Liver (tissue), 9 donors: ENCODE results near the gene RRAGB. TPM values are rescaled to one million over a fixed set of nuclear protein-coding genes. Genes with fewer than 3 reads are reported as not detected.
A peak's percentile ranks its signal among the peaks of the same experiment; 100 is the strongest.

Experiments used
- DNase-seq: peaks from one replicate; pipeline ENCODE4 v3.0.0-alpha.2; 2017; ENCODE audit warnings: low spot score
- H3K27ac ChIP-seq, 2 donors: one replicate each; pipeline ENCODE4 v1.7.0; 2013; ENCODE audit warnings: inconsistent platforms in 2 of 2, low read length in 2 of 2, control low read depth in 1 of 2, low read depth in 1 of 2, mild to moderate bottlenecking in 1 of 2
- H3K27me3 ChIP-seq, 4 donors: one replicate each; pipeline versions ENCODE4 v1.6.1 to v1.7.0; 2013; ENCODE audit warnings: low read length in 3 of 4, inconsistent platforms in 1 of 4, mild to moderate bottlenecking in 1 of 4, moderate library complexity in 1 of 4; ENCODE audit not compliant: control insufficient read depth in 4 of 4, insufficient read depth in 4 of 4
- H3K36me3 ChIP-seq, 4 donors: one replicate each; pipeline versions ENCODE4 v1.6.1 to v1.7.0; 2013; ENCODE audit warnings: low read length in 3 of 4, mild to moderate bottlenecking in 3 of 4, low read depth in 1 of 4, moderate library complexity in 1 of 4; ENCODE audit not compliant: control insufficient read depth in 4 of 4, insufficient read depth in 3 of 4
- H3K4me1 ChIP-seq, 4 donors: one replicate each; pipeline versions ENCODE4 v1.6.1 to v1.7.0; 2013; ENCODE audit warnings: low read length in 3 of 4, mild to moderate bottlenecking in 3 of 4, moderate library complexity in 1 of 4; ENCODE audit not compliant: control insufficient read depth in 4 of 4, insufficient read depth in 4 of 4
- H3K4me3 ChIP-seq, 3 donors: one replicate each; pipeline versions ENCODE4 v1.6.1 to v1.7.0; 2013; ENCODE audit warnings: low read length in 3 of 3, control low read depth in 1 of 3, low read depth in 1 of 3, mild to moderate bottlenecking in 1 of 3
- H3K9ac ChIP-seq, 2 donors: one replicate each; pipeline ENCODE4 v1.7.0; 2013; ENCODE audit warnings: low read length in 2 of 2, mild to moderate bottlenecking in 2 of 2, moderate library complexity in 2 of 2, control low read depth in 1 of 2, low read depth in 1 of 2
- H3K9me3 ChIP-seq, 4 donors: one replicate each; pipeline versions ENCODE4 v1.6.1 to v1.7.0; 2013; ENCODE audit warnings: low read length in 3 of 4; ENCODE audit not compliant: control insufficient read depth in 4 of 4
- EGR1 ChIP-seq, 2 donors: IDR thresholded peaks; 2 replicates each; pipeline ENCODE4 v1.6.1; 2016 to 2018; ENCODE audit warnings: antibody characterized with exemption in 2 of 2, low read depth in 2 of 2
- FOXA1 ChIP-seq: IDR thresholded peaks from 2 replicates; pipeline ENCODE4 v1.6.1; 2016; ENCODE audit warnings: antibody characterized with exemption
- FOXA2 ChIP-seq: IDR thresholded peaks from 2 replicates; pipeline ENCODE4 v1.6.1; 2016; ENCODE audit warnings: antibody characterized with exemption
- GABPA ChIP-seq, 2 donors: IDR thresholded peaks in 1 of 2; conservative IDR thresholded peaks in 1 of 2; 2 replicates each; pipeline ENCODE4 v1.6.1; 2016; ENCODE audit warnings: antibody characterized with exemption in 2 of 2, mild to moderate bottlenecking in 1 of 2, moderate library complexity in 1 of 2
- HNF4A ChIP-seq, 2 donors: conservative IDR thresholded peaks; 2 replicates each; pipeline ENCODE4 v1.6.1; 2016; ENCODE audit warnings: antibody characterized with exemption in 2 of 2, mild to moderate bottlenecking in 2 of 2
- HNF4G ChIP-seq: IDR thresholded peaks from 2 replicates; pipeline ENCODE4 v1.6.1; 2016; ENCODE audit warnings: antibody characterized with exemption
- JUND ChIP-seq, 2 donors: IDR thresholded peaks; 2 replicates each; pipeline ENCODE4 v1.6.1; 2016; ENCODE audit warnings: antibody characterized with exemption in 2 of 2
- NR2F2 ChIP-seq: IDR thresholded peaks from 2 replicates; pipeline ENCODE4 v1.6.1; 2016; ENCODE audit warnings: antibody characterized with exemption
- RAD21 ChIP-seq, 2 donors: IDR thresholded peaks; 2 replicates each; pipeline ENCODE4 v1.6.1; 2016; ENCODE audit warnings: antibody characterized with exemption in 2 of 2, mild to moderate bottlenecking in 2 of 2
- RXRA ChIP-seq, 2 donors: IDR thresholded peaks; 2 replicates each; pipeline ENCODE4 v1.6.1; 2017 to 2018; ENCODE audit warnings: antibody characterized with exemption in 2 of 2, mild to moderate bottlenecking in 1 of 2
- SP1 ChIP-seq: IDR thresholded peaks from 2 replicates; pipeline ENCODE4 v1.6.1; 2018; ENCODE audit warnings: antibody characterized with exemption, mild to moderate bottlenecking
- TAF1 ChIP-seq: conservative IDR thresholded peaks from 2 replicates; pipeline ENCODE4 v1.6.1; 2016; ENCODE audit warnings: antibody characterized with exemption, mild to moderate bottlenecking
- YY1 ChIP-seq: IDR thresholded peaks from 2 replicates; pipeline ENCODE4 v1.6.1; 2016; ENCODE audit warnings: antibody characterized with exemption, mild to moderate bottlenecking
- WGBS: extraction: QIAGEN DNeasy Blood & Tissue Kit; methylation state at CpG from one replicate; pipeline ENCODE4 v1.1.7; 2013; 5-methylcytosine and 5-hydroxymethylcytosine counted together
- polyA plus RNA-seq, 2 donors: library from polyadenylated mRNA; stranded (reverse) in 1 of 2; unstranded in 1 of 2; fragments of 200-250 nt in 1 of 2; fragments of >200 nt in 1 of 2; fragmentation: Nextera tagmentation in 1 of 2; extraction: Ambion mirVana in 1 of 2; gene quantifications; one replicate each; pipeline versions ENCODE4 v1.2.1 to v1.2.3, GENCODE V29; 2013 to 2015
- total RNA-seq, 2 donors: library from RNA; depleted of rRNA; stranded (reverse); fragments of >200 nt; gene quantifications; one replicate each; pipeline ENCODE4 v1.2.3, GENCODE V29; 2014
- TF ChIP-seq, protein P1 (sequence below): IDR thresholded peaks from 2 replicates; pipeline ENCODE4 v1.6.1; 2016; ENCODE audit warnings: antibody characterized with exemption
- TF ChIP-seq, protein P2 (sequence below): IDR thresholded peaks from 2 replicates; pipeline ENCODE4 v1.6.1; 2016; ENCODE audit warnings: antibody characterized with exemption, mild to moderate bottlenecking
- TF ChIP-seq, protein P3 (sequence below): fragments of 150-350 bp; IDR thresholded peaks from 2 replicates; pipeline ENCODE4 v1.5.1; 2017; ENCODE audit warnings: improper control_type of control experiment, low read depth, low read length; ENCODE audit not compliant: missing input control
- TF ChIP-seq, protein P4 (sequence below): IDR thresholded peaks from 2 replicates; pipeline ENCODE4 v1.6.1; 2016; ENCODE audit warnings: antibody characterized with exemption
- TF ChIP-seq, protein P5 (sequence below): IDR thresholded peaks from 2 replicates; pipeline ENCODE4 v1.6.1; 2016; ENCODE audit warnings: antibody characterized with exemption
- donor health status: healthy.
- donor health status: healthy.
- donor health status: healthy.
- donor health status: healthy.
- donor health status: healthy.

RRAGB gene, protein sequence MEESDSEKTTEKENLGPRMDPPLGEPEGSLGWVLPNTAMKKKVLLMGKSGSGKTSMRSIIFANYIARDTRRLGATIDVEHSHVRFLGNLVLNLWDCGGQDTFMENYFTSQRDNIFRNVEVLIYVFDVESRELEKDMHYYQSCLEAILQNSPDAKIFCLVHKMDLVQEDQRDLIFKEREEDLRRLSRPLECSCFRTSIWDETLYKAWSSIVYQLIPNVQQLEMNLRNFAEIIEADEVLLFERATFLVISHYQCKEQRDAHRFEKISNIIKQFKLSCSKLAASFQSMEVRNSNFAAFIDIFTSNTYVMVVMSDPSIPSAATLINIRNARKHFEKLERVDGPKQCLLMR
- total RNA-seq, result 10 to 100 TPM in 1 of 2 donors, 1 to 10 TPM in 1; 9.0 to 10.3 TPM
- polyA plus RNA-seq, result 1 to 10 TPM; 2.8 to 7.2 TPM

DNA sequence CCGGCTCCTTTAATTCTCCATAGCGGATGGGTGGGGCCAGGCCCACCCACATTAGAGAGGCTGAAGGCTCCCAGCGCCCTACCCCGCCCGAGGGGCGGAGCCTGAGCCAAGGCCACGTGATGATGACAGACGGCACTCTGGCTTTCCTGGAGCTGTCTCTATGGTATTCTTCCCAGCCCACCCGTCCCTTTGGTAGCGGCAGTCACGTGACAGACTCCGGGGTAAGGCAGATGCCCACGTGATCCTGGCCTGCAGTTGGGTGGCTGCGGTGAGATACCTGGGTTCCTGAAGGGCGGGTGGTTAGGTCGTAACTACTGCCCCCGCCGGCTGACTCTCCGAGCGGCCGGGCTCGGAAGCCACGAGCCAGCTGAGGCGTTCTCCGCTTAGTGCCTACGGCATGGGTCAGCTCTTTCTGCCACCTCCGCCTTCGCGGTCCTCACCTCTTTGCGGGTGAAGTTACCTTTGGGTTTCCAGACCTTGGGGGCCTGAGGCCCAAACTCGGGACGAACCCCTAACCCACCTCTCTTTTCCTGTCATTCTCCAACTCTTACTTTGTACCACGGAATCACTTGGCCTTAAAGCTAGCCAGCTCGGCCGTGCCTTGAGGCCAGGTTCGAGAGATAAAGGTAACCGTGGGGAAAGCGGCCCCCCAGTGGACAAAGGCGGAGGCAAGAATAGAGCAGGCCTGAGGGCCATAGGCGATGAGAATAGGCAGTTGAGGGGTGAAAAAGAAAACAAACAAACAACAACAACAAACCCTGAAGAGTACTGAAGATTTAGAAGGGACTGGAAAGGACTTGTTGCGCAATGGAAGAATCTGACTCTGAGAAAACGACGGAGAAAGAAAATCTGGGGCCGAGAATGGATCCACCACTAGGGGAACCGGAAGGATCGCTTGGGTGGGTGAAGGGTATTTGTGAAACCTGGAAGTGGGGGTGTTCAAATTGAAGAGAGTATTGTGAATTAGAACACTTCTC lies at the start of gene RRAGB:
RRAGB (plus strand) TSS at position 229 of the 977 bp plus-strand sequence; CDS start at position 808, 579 bp downstream.
- Histone ChIP-seq H3K4me1 (peaks cover 0 to 9% (median 4%) of the 10 kb centered on the region in 4 donors), H3K9ac (peak within 1 kb of the TSS; percentile 49 to 72), H3K4me3 (peak within 1 kb of the TSS; percentile 53 to 83 (median 69)), H3K27ac (peak within 1 kb of the TSS; percentile 67 to 90), H3K9me3 (no peaks in the 10 kb centered on the region), H3K27me3 (no peaks in the 10 kb centered on the region), H3K36me3 (peaks cover 2 to 9% (median 6%) of the 10 kb centered on the region in 4 donors)
- under 1% methylated on average over 46 of the region's 46 CpGs for WGBS
- DNase-seq, result peak; percentile 87
- TF ChIP-seq, protein P1, sequence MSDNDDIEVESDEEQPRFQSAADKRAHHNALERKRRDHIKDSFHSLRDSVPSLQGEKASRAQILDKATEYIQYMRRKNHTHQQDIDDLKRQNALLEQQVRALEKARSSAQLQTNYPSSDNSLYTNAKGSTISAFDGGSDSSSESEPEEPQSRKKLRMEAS, result peak; percentile 83
- peak; percentile 5 to 34 for TF ChIP-seq RXRA (IDR thresholded peaks at IDR 0.05)
- no peak for TF ChIP-seq FOXA2
- TF ChIP-seq, protein P2, sequence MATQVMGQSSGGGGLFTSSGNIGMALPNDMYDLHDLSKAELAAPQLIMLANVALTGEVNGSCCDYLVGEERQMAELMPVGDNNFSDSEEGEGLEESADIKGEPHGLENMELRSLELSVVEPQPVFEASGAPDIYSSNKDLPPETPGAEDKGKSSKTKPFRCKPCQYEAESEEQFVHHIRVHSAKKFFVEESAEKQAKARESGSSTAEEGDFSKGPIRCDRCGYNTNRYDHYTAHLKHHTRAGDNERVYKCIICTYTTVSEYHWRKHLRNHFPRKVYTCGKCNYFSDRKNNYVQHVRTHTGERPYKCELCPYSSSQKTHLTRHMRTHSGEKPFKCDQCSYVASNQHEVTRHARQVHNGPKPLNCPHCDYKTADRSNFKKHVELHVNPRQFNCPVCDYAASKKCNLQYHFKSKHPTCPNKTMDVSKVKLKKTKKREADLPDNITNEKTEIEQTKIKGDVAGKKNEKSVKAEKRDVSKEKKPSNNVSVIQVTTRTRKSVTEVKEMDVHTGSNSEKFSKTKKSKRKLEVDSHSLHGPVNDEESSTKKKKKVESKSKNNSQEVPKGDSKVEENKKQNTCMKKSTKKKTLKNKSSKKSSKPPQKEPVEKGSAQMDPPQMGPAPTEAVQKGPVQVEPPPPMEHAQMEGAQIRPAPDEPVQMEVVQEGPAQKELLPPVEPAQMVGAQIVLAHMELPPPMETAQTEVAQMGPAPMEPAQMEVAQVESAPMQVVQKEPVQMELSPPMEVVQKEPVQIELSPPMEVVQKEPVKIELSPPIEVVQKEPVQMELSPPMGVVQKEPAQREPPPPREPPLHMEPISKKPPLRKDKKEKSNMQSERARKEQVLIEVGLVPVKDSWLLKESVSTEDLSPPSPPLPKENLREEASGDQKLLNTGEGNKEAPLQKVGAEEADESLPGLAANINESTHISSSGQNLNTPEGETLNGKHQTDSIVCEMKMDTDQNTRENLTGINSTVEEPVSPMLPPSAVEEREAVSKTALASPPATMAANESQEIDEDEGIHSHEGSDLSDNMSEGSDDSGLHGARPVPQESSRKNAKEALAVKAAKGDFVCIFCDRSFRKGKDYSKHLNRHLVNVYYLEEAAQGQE, result peak; percentile 41
- TF ChIP-seq, protein P3, sequence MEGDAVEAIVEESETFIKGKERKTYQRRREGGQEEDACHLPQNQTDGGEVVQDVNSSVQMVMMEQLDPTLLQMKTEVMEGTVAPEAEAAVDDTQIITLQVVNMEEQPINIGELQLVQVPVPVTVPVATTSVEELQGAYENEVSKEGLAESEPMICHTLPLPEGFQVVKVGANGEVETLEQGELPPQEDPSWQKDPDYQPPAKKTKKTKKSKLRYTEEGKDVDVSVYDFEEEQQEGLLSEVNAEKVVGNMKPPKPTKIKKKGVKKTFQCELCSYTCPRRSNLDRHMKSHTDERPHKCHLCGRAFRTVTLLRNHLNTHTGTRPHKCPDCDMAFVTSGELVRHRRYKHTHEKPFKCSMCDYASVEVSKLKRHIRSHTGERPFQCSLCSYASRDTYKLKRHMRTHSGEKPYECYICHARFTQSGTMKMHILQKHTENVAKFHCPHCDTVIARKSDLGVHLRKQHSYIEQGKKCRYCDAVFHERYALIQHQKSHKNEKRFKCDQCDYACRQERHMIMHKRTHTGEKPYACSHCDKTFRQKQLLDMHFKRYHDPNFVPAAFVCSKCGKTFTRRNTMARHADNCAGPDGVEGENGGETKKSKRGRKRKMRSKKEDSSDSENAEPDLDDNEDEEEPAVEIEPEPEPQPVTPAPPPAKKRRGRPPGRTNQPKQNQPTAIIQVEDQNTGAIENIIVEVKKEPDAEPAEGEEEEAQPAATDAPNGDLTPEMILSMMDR, result peak; percentile 40
- TF ChIP-seq RAD21 (IDR thresholded peaks at IDR 0.05), result peak; percentile 68 to 74
- TF ChIP-seq SP1, result peak; percentile 46
- TF ChIP-seq NR2F2, result no peak
- no peak for TF ChIP-seq TAF1
- TF ChIP-seq, protein P4, sequence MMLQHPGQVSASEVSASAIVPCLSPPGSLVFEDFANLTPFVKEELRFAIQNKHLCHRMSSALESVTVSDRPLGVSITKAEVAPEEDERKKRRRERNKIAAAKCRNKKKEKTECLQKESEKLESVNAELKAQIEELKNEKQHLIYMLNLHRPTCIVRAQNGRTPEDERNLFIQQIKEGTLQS, result no peak
- no peak for TF ChIP-seq HNF4G
- peak in 1 of 2 donors; percentile 23 for TF ChIP-seq HNF4A (conservative IDR thresholded peaks at IDR 0.05)
- peak in 1 of 2 donors; percentile 15 for TF ChIP-seq JUND (IDR thresholded peaks at IDR 0.05)
- peak; percentile 65 for TF ChIP-seq YY1
- no peak for TF ChIP-seq EGR1 (IDR thresholded peaks at IDR 0.05; ENCODE audit: low read depth in 2 of 2)
- no peak for TF ChIP-seq FOXA1
- TF ChIP-seq, protein P5, sequence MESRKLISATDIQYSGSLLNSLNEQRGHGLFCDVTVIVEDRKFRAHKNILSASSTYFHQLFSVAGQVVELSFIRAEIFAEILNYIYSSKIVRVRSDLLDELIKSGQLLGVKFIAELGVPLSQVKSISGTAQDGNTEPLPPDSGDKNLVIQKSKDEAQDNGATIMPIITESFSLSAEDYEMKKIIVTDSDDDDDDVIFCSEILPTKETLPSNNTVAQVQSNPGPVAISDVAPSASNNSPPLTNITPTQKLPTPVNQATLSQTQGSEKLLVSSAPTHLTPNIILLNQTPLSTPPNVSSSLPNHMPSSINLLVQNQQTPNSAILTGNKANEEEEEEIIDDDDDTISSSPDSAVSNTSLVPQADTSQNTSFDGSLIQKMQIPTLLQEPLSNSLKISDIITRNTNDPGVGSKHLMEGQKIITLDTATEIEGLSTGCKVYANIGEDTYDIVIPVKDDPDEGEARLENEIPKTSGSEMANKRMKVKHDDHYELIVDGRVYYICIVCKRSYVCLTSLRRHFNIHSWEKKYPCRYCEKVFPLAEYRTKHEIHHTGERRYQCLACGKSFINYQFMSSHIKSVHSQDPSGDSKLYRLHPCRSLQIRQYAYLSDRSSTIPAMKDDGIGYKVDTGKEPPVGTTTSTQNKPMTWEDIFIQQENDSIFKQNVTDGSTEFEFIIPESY, result peak; percentile 44
- peak in 1 of 2 donors; percentile 39 for TF ChIP-seq GABPA (IDR thresholded peaks at IDR 0.05 in 1 of 2, conservative IDR thresholded peaks at IDR 0.05 in 1 of 2)
